HUDEP-2 (cell line): Measurements from ENCODE around the gene TROAP.
"Not testable (repeated sequence)": the region's sequence is repeated elsewhere in the genome, so short reads cannot be mapped to it uniquely, and the experiment has no call there.

Source experiments
- DNase-seq, 76 experiments: peaks; one replicate each; lab custom pipeline; 2025; ENCODE audit not compliant: unreplicated experiment in 76 of 76; lab: John Stamatoyannopoulos, UW

TROAP gene

DNA sequence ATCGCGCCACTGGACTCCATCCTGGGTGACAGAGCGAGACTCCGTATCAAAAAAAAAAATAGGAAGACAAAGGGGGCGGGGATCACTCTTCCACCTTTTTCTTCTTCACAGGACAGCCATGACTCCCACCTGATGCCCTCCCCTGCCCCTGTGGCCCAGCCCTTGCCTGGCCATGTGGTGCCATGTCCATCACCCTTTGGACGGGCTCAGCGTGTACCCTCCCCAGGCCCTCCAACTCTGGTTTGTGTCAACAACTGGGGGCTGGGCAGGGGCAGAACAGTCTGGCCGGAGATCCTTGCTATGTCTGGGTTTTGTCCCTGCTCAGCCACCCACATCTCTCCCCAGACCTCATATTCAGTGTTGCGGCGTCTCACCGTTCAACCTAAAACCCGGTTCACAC is 5.8 kb downstream of the TROAP start:
- DNase-seq = no peak

DNA sequence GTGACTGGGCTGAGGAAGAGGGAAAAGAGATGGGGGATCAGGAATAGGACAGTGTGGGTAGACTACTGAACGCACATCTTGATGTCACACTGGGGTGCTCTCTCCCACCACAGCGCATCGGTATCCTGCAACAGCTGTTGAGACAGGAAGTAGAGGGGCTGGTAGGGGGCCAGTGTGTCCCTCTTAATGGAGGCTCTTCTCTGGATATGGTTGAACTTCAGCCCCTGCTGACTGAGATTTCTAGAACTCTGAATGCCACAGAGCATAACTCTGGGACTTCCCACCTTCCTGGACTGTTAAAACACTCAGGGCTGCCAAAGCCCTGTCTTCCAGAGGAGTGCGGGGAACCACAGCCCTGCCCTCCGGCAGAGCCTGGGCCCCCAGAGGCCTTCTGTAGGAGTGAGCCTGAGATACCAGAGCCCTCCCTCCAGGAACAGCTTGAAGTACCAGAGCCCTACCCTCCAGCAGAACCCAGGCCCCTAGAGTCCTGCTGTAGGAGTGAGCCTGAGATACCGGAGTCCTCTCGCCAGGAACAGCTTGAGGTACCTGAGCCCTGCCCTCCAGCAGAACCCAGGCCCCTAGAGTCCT is 7.1 kb downstream of the TROAP start:
- DNase-seq = no peak

DNA sequence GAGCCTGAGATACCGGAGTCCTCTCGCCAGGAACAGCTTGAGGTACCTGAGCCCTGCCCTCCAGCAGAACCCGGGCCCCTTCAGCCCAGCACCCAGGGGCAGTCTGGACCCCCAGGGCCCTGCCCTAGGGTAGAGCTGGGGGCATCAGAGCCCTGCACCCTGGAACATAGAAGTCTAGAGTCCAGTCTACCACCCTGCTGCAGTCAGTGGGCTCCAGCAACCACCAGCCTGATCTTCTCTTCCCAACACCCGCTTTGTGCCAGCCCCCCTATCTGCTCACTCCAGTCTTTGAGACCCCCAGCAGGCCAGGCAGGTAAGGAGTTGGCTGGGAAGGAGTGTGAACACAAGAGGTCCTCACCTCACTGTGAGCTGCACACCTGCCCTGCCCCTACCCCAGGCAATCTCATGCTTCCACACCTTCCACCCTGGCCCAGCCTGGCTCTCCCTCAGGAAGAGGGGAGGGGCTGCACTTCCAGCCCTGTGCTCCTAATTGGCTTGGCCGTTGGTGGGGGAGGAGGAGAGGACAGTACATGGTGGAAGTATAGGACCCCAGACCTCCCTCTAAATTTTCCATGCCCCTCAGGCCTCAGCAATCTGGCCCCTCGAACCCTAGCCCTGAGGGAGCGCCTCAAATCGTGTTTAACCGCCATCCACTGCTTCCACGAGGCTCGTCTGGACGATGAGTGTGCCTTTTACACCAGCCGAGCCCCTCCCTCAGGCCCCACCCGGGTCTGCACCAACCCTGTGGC is 7.8 kb downstream of the TROAP start:
- DNase-seq = no peak

GRCh38 chr12:49331380-49332222 is 8.5 kb downstream of the TROAP start:
- DNase-seq = peak in 18 of 76 experiments; percentile 4 to 48 (median 20)

DNA sequence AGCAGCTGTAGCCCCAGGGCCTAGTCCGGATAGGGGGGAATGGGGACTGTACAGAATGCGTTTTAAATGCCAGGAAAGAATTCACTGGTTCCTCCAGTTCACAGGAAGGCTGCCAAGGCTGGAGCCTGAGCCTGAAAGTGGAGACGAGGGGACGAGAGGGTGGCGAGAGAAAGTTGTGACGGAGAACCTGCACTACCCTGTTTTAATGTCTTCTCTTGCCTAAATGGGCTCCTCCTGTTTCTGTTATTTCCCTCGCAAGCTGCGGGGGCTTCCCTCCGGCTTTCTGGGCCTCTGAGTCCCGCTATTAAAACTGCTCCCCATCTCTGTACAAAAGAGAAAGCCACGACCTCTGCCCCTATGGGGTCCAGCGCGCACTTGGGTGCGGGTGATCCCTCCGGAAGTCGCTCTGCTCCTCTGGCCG is 9.4 kb downstream of the TROAP start:
- DNase-seq = no peak

GRCh38 chr12:49332891-49333371 is 9.9 kb downstream of the TROAP start:
- no peak for DNase-seq

- DNase-seq = not testable (repeated sequence)
These were observed 10.7 kb downstream of the TROAP start for GRCh38 chr12:49333778-49334177.

DNA sequence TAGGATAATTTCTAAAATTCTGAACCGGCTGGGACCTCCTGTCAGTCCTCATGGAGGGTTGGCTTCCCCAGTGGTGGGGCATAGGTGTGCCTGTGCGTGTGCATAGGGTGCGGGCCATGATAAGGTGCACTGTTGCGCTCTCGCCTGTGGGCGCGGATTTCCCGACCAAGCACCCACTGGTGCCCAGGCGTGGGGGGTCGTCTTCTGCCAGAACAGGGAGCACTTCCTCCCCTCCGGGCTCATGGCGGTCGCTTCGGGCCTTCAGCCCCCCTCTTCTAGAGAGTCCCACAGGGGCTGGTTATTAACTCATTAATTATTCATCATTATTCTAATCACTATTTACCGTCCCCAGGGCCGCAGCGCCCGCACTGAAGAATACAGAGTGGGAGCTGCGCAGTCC is 11.2 kb downstream of the TROAP start:
- DNase-seq = no peak

DNA sequence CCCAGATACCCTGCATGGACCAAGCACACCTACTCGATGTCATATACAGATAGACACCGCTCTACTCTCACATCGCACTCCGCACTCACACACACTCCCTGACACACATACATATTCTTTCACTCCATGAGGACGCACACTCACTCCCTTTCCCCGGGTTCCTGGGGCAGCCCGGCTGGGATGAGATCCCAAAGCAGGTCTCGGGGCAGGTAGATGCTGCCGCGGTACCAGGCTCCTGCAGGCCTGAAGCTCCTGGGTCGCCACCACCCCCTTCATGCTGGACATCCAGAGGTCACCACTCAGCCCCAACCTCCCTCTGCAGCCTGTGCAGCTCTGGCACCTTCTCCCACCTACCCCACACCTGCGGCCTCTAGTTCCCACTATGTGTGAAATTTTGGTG is 11.6 kb downstream of the TROAP start:
- DNase-seq = no peak

- DNase-seq = no peak
These were observed 12.3 kb downstream of the TROAP start for GRCh38 chr12:49335118-49335954.

- DNase-seq = no peak
These were observed 13.0 kb downstream of the TROAP start for GRCh38 chr12:49335955-49336644.

- peak in 67 of 76 experiments; percentile 10 to 85 (median 64) for DNase-seq
These were observed 13.9 kb downstream of the TROAP start, which contains the start of gene C1QL4 for GRCh38 chr12:49336645-49337584. Gene C1QL4, minus strand, starts transcription at chr12:49337188. Its CDS starts 711 bp downstream, at chr12:49336477.

- no peak for DNase-seq
These were observed 15.9 kb downstream of the TROAP start for GRCh38 chr12:49338830-49339463.

DNA sequence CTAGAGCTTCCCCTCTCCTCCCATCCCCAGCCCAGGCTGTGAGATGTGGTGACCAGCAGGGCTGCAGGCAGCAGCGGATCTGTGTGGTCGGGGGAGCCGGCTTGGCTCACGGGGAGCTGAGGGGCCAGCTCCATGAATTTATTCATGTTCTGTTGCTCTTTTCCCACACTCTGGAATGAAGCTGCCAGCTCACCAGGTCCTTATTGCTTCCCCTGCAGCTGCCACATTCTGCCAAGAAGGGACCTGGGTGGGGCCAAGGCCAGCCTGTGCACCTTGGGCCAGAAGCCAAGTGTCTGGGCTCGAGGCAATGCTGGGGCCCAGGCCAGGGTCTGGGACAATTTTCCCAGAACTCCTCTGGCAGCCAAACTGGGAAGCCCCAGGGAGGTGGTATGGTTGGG is 16.4 kb downstream of the TROAP start:
- DNase-seq = peak in 8 of 76 experiments; percentile 3 to 25 (median 18)

GRCh38 chr12:49340095-49340870 is 17.2 kb downstream of the TROAP start:
- DNase-seq = no peak

- DNase-seq = no peak
These were observed 18.1 kb downstream of the TROAP start for GRCh38 chr12:49340971-49341776.

DNA sequence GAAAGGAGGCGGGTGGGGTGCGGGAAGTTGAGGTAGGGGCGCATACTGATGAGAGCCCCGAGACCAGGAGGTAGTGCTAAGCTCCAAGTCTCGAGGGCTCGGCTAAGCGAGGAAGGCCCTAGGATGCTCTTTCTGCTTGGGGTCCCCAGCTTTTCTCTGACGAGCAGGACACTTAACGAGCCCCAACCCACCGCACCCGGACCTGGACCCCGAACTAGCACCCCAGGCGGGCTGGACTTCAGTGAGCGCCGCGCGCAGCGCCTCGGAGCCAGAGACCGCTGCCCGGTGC is 18.7 kb downstream of the TROAP start:
- no peak for DNase-seq
